H1 (cell line): Measurements from ENCODE around the gene NR2F6. TPM values are rescaled to one million over a fixed set of nuclear protein-coding genes. Genes with fewer than 3 reads are reported as not detected.

ENCODE experiments used
- CTCF ChIA-PET: fragments of 300-600 bp; sonication (Branson Sonifier 250); formaldehyde crosslinking; loops from one replicate; lab custom pipeline; 2021; ENCODE audit not compliant: partially characterized antibody; lab: Charles Lee
- POLR2A ChIA-PET: fragments of 300-600 bp; sonication (Branson Sonifier 250); formaldehyde crosslinking; loops from one replicate; lab custom pipeline; 2021; ENCODE audit warnings: inconsistent platforms; ENCODE audit not compliant: partially characterized antibody; lab: Charles Lee
- DNase-seq, 2 experiments: peaks; one replicate each; pipeline versions ENCODE4 v3.0.0 to v3.0.0-alpha.2; 2010 to 2022; ENCODE audit warnings: low spot score in 2 of 2, low read depth in 1 of 2, mixed read lengths in 1 of 2
- FAIRE-seq: peaks from 2 replicates; lab custom pipeline; 2011; peaks lifted over from hg19 to GRCh38; lab: Jason Lieb, UNC
- H2AFZ ChIP-seq: 2 replicates; pipeline ENCODE4 v1.8.1; 2012; ENCODE audit warnings: low read length, inconsistent platforms
- H2AK5ac ChIP-seq: 2 replicates; pipeline ENCODE4 v1.6.1; 2013; ENCODE audit warnings: low read depth, low read length
- H2BK120ac ChIP-seq: replicated peaks from 2 replicates; pipeline ENCODE3; 2013; ENCODE audit warnings: low read depth, low read length, inconsistent platforms
- H2BK12ac ChIP-seq: 2 replicates; pipeline ENCODE4 v1.6.1; 2013; ENCODE audit warnings: low read depth, low read length
- H2BK15ac ChIP-seq: 2 replicates; pipeline ENCODE4 v1.6.1; 2013; ENCODE audit warnings: low read length
- H2BK20ac ChIP-seq: 2 replicates; pipeline ENCODE4 v1.6.1; 2013; ENCODE audit warnings: low read length
- H2BK5ac ChIP-seq: 2 replicates; pipeline ENCODE4 v1.6.1; 2013; ENCODE audit warnings: low read depth, low read length
- H3K14ac ChIP-seq: 2 replicates; pipeline ENCODE4 v1.6.1; 2013; ENCODE audit warnings: inconsistent platforms; ENCODE audit not compliant: insufficient read length
- H3K18ac ChIP-seq: 2 replicates; pipeline ENCODE4 v1.6.1; 2013; ENCODE audit warnings: low read length; ENCODE audit errors: extremely low read depth
- H3K23ac ChIP-seq: 2 replicates; pipeline ENCODE4 v1.6.1; 2013; ENCODE audit warnings: inconsistent platforms; ENCODE audit not compliant: insufficient read length
- H3K23me2 ChIP-seq: 2 replicates; pipeline ENCODE4 v1.6.1; 2013; ENCODE audit warnings: low read depth, low read length
- H3K27ac ChIP-seq: 2 replicates; pipeline ENCODE4 v1.6.1; 2011; ENCODE audit warnings: low read depth, low read length, inconsistent platforms
- H3K27me3 ChIP-seq, 4 experiments: replicated peaks in 1 of 4; 1 replicate in 1 of 4; 2 replicates in 3 of 4; pipeline versions ENCODE4 v1.6.1 to v1.8.1; 2011 to 2013; ENCODE audit warnings: low read length in 3 of 4, mild to moderate bottlenecking in 3 of 4, inconsistent platforms in 2 of 4, mixed read lengths in 2 of 4, moderate library complexity in 1 of 4; ENCODE audit not compliant: control insufficient read depth in 3 of 4, insufficient read depth in 3 of 4; ENCODE audit errors: extremely low read depth in 1 of 4
- H3K36me3 ChIP-seq, 4 experiments: 2 replicates each; pipeline versions ENCODE4 v1.6.1 to v1.8.1; 2011 to 2013; ENCODE audit warnings: mild to moderate bottlenecking in 4 of 4, low read length in 3 of 4, moderate library complexity in 2 of 4, control low read depth in 1 of 4, inconsistent platforms in 1 of 4; ENCODE audit not compliant: insufficient read depth in 4 of 4, control insufficient read depth in 2 of 4
- H3K4ac ChIP-seq: replicated peaks from 2 replicates; pipeline ENCODE3; 2013; ENCODE audit warnings: low read length, low read depth, mixed read lengths, inconsistent platforms; ENCODE audit not compliant: insufficient read length
- H3K4me1 ChIP-seq, 4 experiments: replicated peaks in 1 of 4; 1 replicate in 1 of 4; 2 replicates in 3 of 4; pipeline versions ENCODE4 v1.6.1 to v1.8.1; 2011 to 2013; ENCODE audit warnings: low read length in 3 of 4, inconsistent platforms in 2 of 4, mixed read lengths in 1 of 4; ENCODE audit not compliant: insufficient read depth in 4 of 4, control insufficient read depth in 3 of 4
- H3K4me2 ChIP-seq, 2 experiments: 2 replicates each; pipeline versions ENCODE4 v1.6.1 to v1.8.1; 2011 to 2013; ENCODE audit warnings: low read depth in 2 of 2, low read length in 2 of 2, control low read depth in 1 of 2, inconsistent platforms in 1 of 2, mild to moderate bottlenecking in 1 of 2; ENCODE audit not compliant: insufficient read depth in 1 of 2
- H3K4me3 ChIP-seq, 4 experiments: fragments of 200-600, 300-600 bp in 1 of 4; sonication (generic), shearing (Covaris generic), sonication (Bioruptor Twin) in 1 of 4; 2 replicates each; pipeline versions ENCODE4 v1.5.1 to v1.8.1; 2011 to 2016; ENCODE audit warnings: low read length in 4 of 4, low read depth in 3 of 4, control low read depth in 2 of 4, inconsistent platforms in 2 of 4, mild to moderate bottlenecking in 2 of 4, mixed read lengths in 1 of 4, moderate library complexity in 1 of 4; ENCODE audit not compliant: insufficient read depth in 2 of 4; ENCODE audit errors: extremely low read depth in 1 of 4
- H3K56ac ChIP-seq: replicated peaks from 2 replicates; pipeline ENCODE3; 2013; ENCODE audit warnings: low read depth, mild to moderate bottlenecking, mixed read lengths, low read length, inconsistent platforms; ENCODE audit not compliant: insufficient read length
- H3K79me1 ChIP-seq: 2 replicates; pipeline ENCODE4 v1.6.1; 2013; ENCODE audit warnings: low read depth, low read length, control low read depth
- H3K79me2 ChIP-seq, 2 experiments: 2 replicates each; pipeline versions ENCODE4 v1.6.1 to v1.8.1; 2012 to 2013; ENCODE audit warnings: low read length in 2 of 2, mild to moderate bottlenecking in 2 of 2, inconsistent platforms in 1 of 2; ENCODE audit not compliant: insufficient read depth in 2 of 2, control insufficient read depth in 1 of 2
- H3K9ac ChIP-seq, 4 experiments: replicated peaks in 1 of 4; 1 replicate in 1 of 4; 2 replicates in 3 of 4; pipeline versions ENCODE4 v1.6.1 to v1.8.1; 2011 to 2013; ENCODE audit warnings: low read depth in 3 of 4, low read length in 3 of 4, control low read depth in 2 of 4, mild to moderate bottlenecking in 2 of 4, moderate library complexity in 2 of 4, inconsistent platforms in 1 of 4; ENCODE audit errors: extremely low read depth in 1 of 4
- H3K9me3 ChIP-seq, 2 experiments: 2 replicates each; pipeline versions ENCODE4 v1.6.1 to v1.8.1; 2012 to 2013; ENCODE audit warnings: mild to moderate bottlenecking in 2 of 2, moderate library complexity in 2 of 2, control low read depth in 1 of 2, inconsistent platforms in 1 of 2, low read depth in 1 of 2, low read length in 1 of 2, mixed read lengths in 1 of 2; ENCODE audit not compliant: insufficient read depth in 2 of 2
- H4K20me1 ChIP-seq, 2 experiments: replicated peaks in 1 of 2; 2 replicates each; pipeline versions ENCODE3 to v1.8.1; 2011 to 2013; ENCODE audit warnings: inconsistent platforms in 2 of 2, low read length in 2 of 2, mild to moderate bottlenecking in 1 of 2; ENCODE audit not compliant: insufficient read depth in 2 of 2, control insufficient read depth in 1 of 2
- H4K5ac ChIP-seq: 2 replicates; pipeline ENCODE4 v1.6.1; 2013; ENCODE audit warnings: low read length, low read depth, mixed read lengths, inconsistent platforms; ENCODE audit not compliant: insufficient read length
- H4K8ac ChIP-seq: 2 replicates; pipeline ENCODE4 v1.8.0; 2013; ENCODE audit warnings: mild to moderate bottlenecking, moderate library complexity, low read length, inconsistent platforms; ENCODE audit not compliant: insufficient read depth; ENCODE audit errors: extremely low read depth
- H4K91ac ChIP-seq: replicated peaks from 2 replicates; pipeline ENCODE3; 2013; ENCODE audit warnings: low read length, mixed read lengths, inconsistent platforms; ENCODE audit not compliant: insufficient read length
- BACH1 ChIP-seq: IDR thresholded peaks from 2 replicates; pipeline ENCODE4 v1.6.1; 2012; ENCODE audit warnings: low read length, improper control_type of control experiment
- CBX5 ChIP-seq: fragments of 300-800, 300-1000 bp; sonication (generic); IDR thresholded peaks from 2 replicates; pipeline ENCODE4 v1.7.1; 2016; ENCODE audit warnings: antibody characterized with exemption, low read length, low read depth
- JUND ChIP-seq: IDR thresholded peaks from 2 replicates; pipeline ENCODE4 v1.6.1; 2011; ENCODE audit warnings: mild to moderate bottlenecking, improper control_type of control experiment, low read length
- MAX ChIP-seq: IDR thresholded peaks from 2 replicates; pipeline ENCODE4 v1.6.1; 2012; ENCODE audit warnings: inconsistent platforms
- NANOG ChIP-seq: IDR thresholded peaks from 2 replicates; pipeline ENCODE4 v1.6.1; 2011; ENCODE audit warnings: low read length, low read depth, mild to moderate bottlenecking, inconsistent platforms; ENCODE audit not compliant: insufficient read depth, poor library complexity, severe bottlenecking
- SIRT6 ChIP-seq: IDR thresholded peaks from one replicate; pipeline ENCODE4 v1.7.1; 2012; ENCODE audit warnings: low read length, inconsistent platforms
- SP1 ChIP-seq: IDR thresholded peaks from 2 replicates; pipeline ENCODE4 v1.6.1; 2011; ENCODE audit warnings: low read depth, low read length
- SP4 ChIP-seq: IDR thresholded peaks from 2 replicates; pipeline ENCODE4 v1.6.1; 2012; ENCODE audit warnings: low read length, inconsistent platforms
- TAF1 ChIP-seq: IDR thresholded peaks from 2 replicates; pipeline ENCODE4 v1.6.1; 2011; ENCODE audit warnings: mild to moderate bottlenecking, low read depth, low read length
- TAF7 ChIP-seq: optimal IDR thresholded peaks from 2 replicates; pipeline ENCODE3; 2011; ENCODE audit warnings: low read depth, mild to moderate bottlenecking, inconsistent platforms, low read length, moderate library complexity, borderline replicate concordance
- TBP ChIP-seq: IDR thresholded peaks from 2 replicates; pipeline ENCODE4 v1.6.1; 2011; ENCODE audit warnings: low read depth, low read length, improper control_type of control experiment
- WGBS, 2 experiments: shearing (Covaris generic) in 1 of 2; methylation state at CpG; one replicate each; pipeline versions ENCODE4 v1.1.6 to v1.1.7; 2013 to 2015; ENCODE audit warnings: low lambda C conversion rate in 2 of 2, mixed read lengths in 2 of 2, inconsistent platforms in 1 of 2, low coverage in 1 of 2, missing lambda C conversion rate in 1 of 2; ENCODE audit not compliant: insufficient replicate concordance in 2 of 2, insufficient coverage in 1 of 2, insufficient read length in 1 of 2; ENCODE audit errors: extremely low coverage in 1 of 2, missing lambda C conversion rate in 1 of 2; 5-methylcytosine and 5-hydroxymethylcytosine counted together
- polyA plus RNA-seq, 7 experiments: library from polyadenylated mRNA; depleted of rRNA in 3 of 7; stranded (reverse) in 5 of 7; unstranded in 2 of 7; fragments of >200 nt in 5 of 7; fragments of 200-250 nt in 2 of 7; gene quantifications; 1 replicate in 5 of 7; 2 replicates in 1 of 7; 4 replicates in 1 of 7; pipeline versions ENCODE4 v1.2.1 to v1.2.3, GENCODE V29; 2011 to 2013; ENCODE audit warnings: missing spikeins in 2 of 7, mixed read lengths in 2 of 7
- total RNA-seq: library from RNA; stranded (reverse); fragmentation: NEBNext Ultra II Directional; extraction: Animal tissue kit (Norgen Biotek cat#: 25700); gene quantifications from 2 replicates; pipeline ENCODE4 v1.2.1, GENCODE V29; 2021

Gene NR2F6
- total and polyA plus RNA-seq, 2 of the 8 experiments (the other 6 are each of a cell fraction or from before 2014, with no cell fraction given) = 99.7 to 114 TPM

- Histone ChIP-seq H3K9me3 (no peaks in the 10 kb centered on the region), H3K27ac (peak overlapping the region; percentile 79), H3K27me3 (no peaks in the 10 kb centered on the region), H3K18ac (peak overlapping the region; percentile 91), H2BK20ac (no peak overlapping the region), H2BK5ac (peak overlapping the region; percentile 83), H4K91ac (peak overlapping the region; percentile 85), H3K4me2 (peak overlapping the region; percentile 49 to 75), H3K4ac (no peak overlapping the region), H3K56ac (peak overlapping the region; percentile 94), H3K36me3 (peaks cover 0 to 5% (median 1%) of the 10 kb centered on the region in 4 experiments; a peak in 2 of 8 replicates), H3K23ac (no peak overlapping the region), H3K4me3 (peak overlapping the region; percentile 44 to 67 (median 58)), H3K79me1 (peaks cover 7% of the 10 kb centered on the region), H2BK12ac (peak overlapping the region; percentile 27; the same call in 1 of the 2 replicates), H2AFZ (0 out of 2 replicates have a peak overlapping the region, but pooled peaks have one; percentile 47), H2BK120ac (no peak overlapping the region), H3K4me1 (peaks cover 0 to 5% (median 4%) of the 10 kb centered on the region in 4 experiments; a peak in 5 of 7 replicates), H4K5ac (peak overlapping the region; percentile 18), H3K23me2 (peaks cover 5% of the 10 kb centered on the region; the same call in 1 of the 2 replicates), H4K20me1 (peaks cover 0 to 8% of the 10 kb centered on the region in 2 experiments), H4K8ac (peak overlapping the region; percentile 91; the same call in 1 of the 2 replicates), H3K14ac (no peak overlapping the region), H3K79me2 (peaks cover 0 to 6% of the 10 kb centered on the region in 2 experiments; a peak in 1 of 4 replicates), H2BK15ac (0 out of 2 replicates have a peak overlapping the region, but pooled peaks have one; percentile 66), H2AK5ac (no peak overlapping the region), H3K9ac (peak overlapping the region in 3 of 4 experiments; percentile 47 to 74 (median 48); a peak in 6 of 7 replicates)
- DNase-seq = peak; percentile 82 to 98
- peak; percentile 70 for FAIRE-seq
- WGBS, 2 experiments = 3% methylated on average over 26 of the region's 46 CpGs; no CpG with 5 or more reads in 1 of the 2 experiments
- ChIA-PET POLR2A (interaction anchor here (0.6 to 4.8 kb wide), 33 partner anchors 8 to 436 kb away, joined by 3 to 67 read pairs (median 3); partner anchors contain the start of genes ABHD8, ANO8, BABAM1 and DDA1), CTCF (interaction anchor here (0.6 to 2.5 kb wide), 11 partner anchors 9 to 216 kb away, joined by 3 to 29 read pairs (median 4); partner anchors contain the start of genes ABHD8, DDA1 and MRPL34)
- TF ChIP-seq BACH1 = 0 out of 2 replicates have a peak, but pooled peaks have one; percentile 4
- no peak for TF ChIP-seq CBX5
- peak; percentile 79; the same call in 1 of the 2 replicates for TF ChIP-seq TAF1
- no peak for TF ChIP-seq SP1
- TF ChIP-seq NANOG = no peak
- TF ChIP-seq JUND = 0 out of 2 replicates have a peak, but pooled peaks have one; percentile 23
- TF ChIP-seq TAF7 = peak; percentile 53
- TF ChIP-seq MAX = peak; percentile 93
- no peak for TF ChIP-seq SIRT6
- peak; percentile 80; the same call in 1 of the 2 replicates for TF ChIP-seq SP4
- TF ChIP-seq TBP = peak; percentile 81
Observed at GRCh38 chr19:17292301-17293074, 46.8 kb upstream of the NR2F6 start.
